CD4-positive, alpha-beta T cell treated with Interleukin-10 for 1 hour (primary cell): Measurements from ENCODE around the gene PI4KA.
"Not testable (repeated sequence)": the region's sequence is repeated elsewhere in the genome, so short reads cannot be mapped to it uniquely, and the experiment has no call there.

Experiments used
- DNase-seq: peaks from one replicate; pipeline ENCODE4 v3.0.0-alpha.2; 2020

Gene PI4KA

DNA sequence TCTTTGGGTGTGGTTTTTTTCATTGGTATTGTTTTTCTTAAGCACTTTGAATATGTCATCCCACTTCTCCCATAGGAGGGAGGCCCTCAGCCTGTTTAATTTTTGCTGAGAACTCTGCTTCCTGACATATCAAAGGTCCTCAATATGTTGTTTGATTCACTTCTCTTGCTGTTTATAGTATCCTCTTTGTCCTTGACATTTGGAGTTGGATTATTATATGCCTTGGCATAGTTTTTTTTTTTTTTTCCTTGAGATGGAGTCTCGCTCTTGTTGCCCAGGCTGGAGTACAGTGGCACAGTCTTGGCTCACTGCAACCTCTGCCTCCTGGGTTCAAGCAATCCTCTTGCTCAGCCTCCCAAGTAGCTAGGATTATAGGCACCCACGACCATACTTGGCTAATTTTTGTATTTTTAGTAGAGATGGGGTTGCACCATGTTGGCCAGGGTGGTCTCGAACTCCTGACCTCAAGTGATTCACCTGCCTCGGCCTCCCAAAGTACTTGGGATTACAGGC is 196.0 kb downstream of the PI4KA start:
- DNase-seq, result not testable (repeated sequence)

DNA sequence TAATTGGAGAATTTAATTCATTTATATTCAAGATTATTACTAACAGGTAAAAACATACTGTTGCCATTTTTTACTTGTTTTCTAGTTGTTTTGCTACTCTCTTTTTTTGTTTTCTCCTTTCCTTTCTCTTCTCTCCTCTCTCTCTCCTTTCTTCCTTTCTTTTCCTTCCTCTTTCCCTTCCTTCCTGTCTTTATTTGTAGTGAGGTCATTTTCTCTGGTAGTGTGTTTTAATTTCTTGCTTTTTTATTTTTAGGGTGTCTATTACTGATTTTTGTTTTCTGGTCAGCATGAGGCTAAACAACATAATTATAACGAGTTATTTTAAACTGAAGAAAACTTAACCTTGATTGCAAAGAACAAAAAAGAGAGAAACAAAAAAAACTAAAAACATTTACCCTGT is 197.1 kb downstream of the PI4KA start:
- no peak for DNase-seq

GRCh38 chr22:20660441-20661054 is 198.1 kb downstream of the PI4KA start:
- no peak for DNase-seq

- DNase-seq, result no peak
Measured at GRCh38 chr22:20659920-20660319, 198.7 kb downstream of the PI4KA start.

- DNase-seq, result no peak
Measured at GRCh38 chr22:20659258-20659657, 199.4 kb downstream of the PI4KA start.

DNA sequence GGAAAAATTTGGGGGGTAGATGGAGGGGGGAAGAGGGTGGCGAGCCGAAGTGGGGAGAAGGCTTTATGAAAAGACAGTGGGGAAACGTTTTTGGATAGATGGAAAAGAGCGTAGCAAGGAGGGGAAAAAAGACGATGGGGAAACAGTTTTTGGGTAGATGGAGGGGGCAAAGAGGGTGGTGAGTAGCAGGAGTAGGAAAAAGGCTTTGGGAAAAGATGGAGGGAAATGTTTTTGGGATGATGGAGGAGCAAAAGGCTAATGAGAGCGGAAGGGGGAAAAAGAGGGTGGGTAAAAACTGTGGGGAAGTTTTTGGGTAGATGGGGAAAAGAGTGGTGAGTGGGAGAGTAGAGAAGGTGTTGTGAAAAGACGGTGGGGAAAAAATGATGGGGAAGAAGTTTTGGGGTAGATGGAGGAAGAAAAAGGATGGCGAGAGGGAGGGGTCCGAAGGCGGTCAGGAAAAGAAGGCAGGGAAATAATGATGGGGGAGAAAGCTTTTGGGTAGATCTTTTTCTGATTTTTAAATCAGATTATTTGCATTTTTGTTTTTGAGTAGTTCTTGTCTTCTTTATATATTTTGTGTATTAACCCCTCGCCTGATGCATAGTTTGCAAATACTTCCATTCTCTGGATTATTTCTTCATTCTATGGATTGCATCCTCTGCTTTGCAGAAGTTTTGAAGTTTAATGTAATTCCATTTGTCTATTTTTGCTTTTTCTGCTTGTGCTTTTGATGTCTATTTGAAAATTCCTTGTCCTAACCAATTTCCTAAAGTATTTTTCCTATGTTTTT is 200.0 kb downstream of the PI4KA start:
- no peak for DNase-seq

DNA sequence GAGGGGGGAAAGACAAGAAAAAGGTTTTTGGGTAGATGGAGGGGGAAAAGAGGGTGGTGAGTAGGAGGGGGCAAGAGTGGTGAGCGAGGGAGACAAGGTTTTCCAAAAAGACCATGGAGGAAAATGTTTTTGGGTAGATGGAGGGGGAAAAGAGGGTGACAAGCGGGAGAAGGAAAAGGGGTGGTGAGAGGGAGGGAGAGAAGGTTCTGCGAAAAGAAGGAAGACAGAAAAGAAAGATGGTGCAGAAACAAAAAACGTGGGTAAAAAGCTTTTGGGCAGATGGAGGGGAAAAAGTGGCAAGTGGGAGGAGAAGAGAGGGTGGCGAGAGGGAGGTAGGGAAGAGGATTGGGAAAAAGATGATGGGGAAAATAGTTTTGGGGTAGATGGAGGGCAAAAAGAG is 200.6 kb downstream of the PI4KA start:
- DNase-seq, result no peak
